Activated CD8-positive, alpha-beta T cell treated with anti-CD3 and anti-CD28 coated beads, Interleukin-2, amount 10 ng/mL, durations not matched to agents 7 days and 5 days (primary cell): ENCODE measurements around the gene GPX7. TPM values are rescaled to one million over a fixed set of nuclear protein-coding genes. Genes with fewer than 3 reads are reported as not detected.

Experiments
- ATAC-seq: fragments of 150-1000 bp; cut with Tn5 transposase; one replicate; pipeline ENCODE4 v1.10.0; 2021; ENCODE audit warnings: moderate library complexity
- CTCF ChIA-PET: fragments of 350-600 bp; sonication (Branson Sonifier 250); formaldehyde crosslinking; loops from one replicate; lab custom pipeline; 2021; ENCODE audit warnings: antibody characterized with exemption; lab: Charles Lee
- POLR2A ChIA-PET: fragments of 350-600 bp; sonication (Branson Sonifier 250); formaldehyde crosslinking; loops from one replicate; lab custom pipeline; 2021; ENCODE audit warnings: antibody characterized with exemption; lab: Charles Lee
- DNase-seq: peaks from one replicate; pipeline ENCODE4 v3.0.0-alpha.2; 2020
- H3K27ac Mint-ChIP-seq: one replicate; pipeline ENCODE4 v1.8.0; 2021; ENCODE audit warnings: mild to moderate bottlenecking, mixed read lengths
- H3K27me3 Mint-ChIP-seq: one replicate; pipeline ENCODE4 v1.8.0; 2021; ENCODE audit warnings: low read depth, mixed read lengths
- H3K36me3 Mint-ChIP-seq: one replicate; pipeline ENCODE4 v1.8.0; 2021; ENCODE audit warnings: low read depth, mixed read lengths
- H3K4me1 Mint-ChIP-seq: one replicate; pipeline ENCODE4 v1.8.0; 2021; ENCODE audit warnings: low read depth, mixed read lengths
- H3K4me3 Mint-ChIP-seq: one replicate; pipeline ENCODE4 v1.8.0; 2021; ENCODE audit warnings: mild to moderate bottlenecking, mixed read lengths
- H3K9me3 Mint-ChIP-seq: one replicate; pipeline ENCODE4 v1.8.0; 2022; ENCODE audit warnings: mixed read lengths; ENCODE audit not compliant: insufficient read depth
- total RNA-seq, 2 experiments: library from RNA; stranded (reverse); gene quantifications; one replicate each; pipeline ENCODE4 v1.2.3, GENCODE V29; 2021

GPX7 gene
- total RNA-seq, 2 experiments from 2014 or later = 10.0 to 10.4 TPM

DNA sequence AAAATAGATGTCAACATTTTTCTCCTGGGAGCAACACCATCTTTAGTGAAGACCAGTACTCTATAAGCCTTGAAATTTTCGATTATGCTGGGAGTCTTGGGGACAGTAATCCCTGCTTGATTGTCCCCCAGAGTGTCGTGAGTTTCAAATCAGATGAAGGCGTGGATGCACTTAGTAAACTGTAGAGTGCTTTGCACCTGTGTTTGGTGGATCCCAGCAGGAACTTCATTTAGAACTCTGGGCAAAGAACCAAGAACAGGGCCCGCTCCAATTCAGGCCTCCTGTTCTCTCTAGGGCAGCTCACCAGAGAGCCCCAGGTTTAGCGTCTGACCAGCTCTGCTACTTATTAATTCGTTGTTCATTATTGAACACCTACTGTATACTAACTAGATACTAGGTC is 1.5 kb downstream of the GPX7 start:
- peaks cover 16% of the 10 kb centered on the region for H3K36me3 Mint-ChIP-seq
- H3K9me3 Mint-ChIP-seq = no peaks in the 10 kb centered on the region
- peak overlapping the region; percentile 75 for H3K4me3 Mint-ChIP-seq
- ATAC-seq = no peak
- POLR2A ChIA-PET = interaction anchor here (0.7 to 2.5 kb wide), 4 partner anchors 30 to 179 kb away, joined by 3 to 10 read pairs (median 3); partner anchors contain the start of genes SHISAL2A and TUT4
- DNase-seq = no peak
- H3K4me1 Mint-ChIP-seq = peaks cover 31% of the 10 kb centered on the region
- no peaks in the 10 kb centered on the region for H3K27me3 Mint-ChIP-seq
- CTCF ChIA-PET = interaction anchor here (1.7 to 3.2 kb wide), 2 partner anchors 29 to 33 kb away, joined by 4 to 10 read pairs; partner anchors contain the start of gene SHISAL2A
- peak overlapping the region; percentile 82 for H3K27ac Mint-ChIP-seq

DNA sequence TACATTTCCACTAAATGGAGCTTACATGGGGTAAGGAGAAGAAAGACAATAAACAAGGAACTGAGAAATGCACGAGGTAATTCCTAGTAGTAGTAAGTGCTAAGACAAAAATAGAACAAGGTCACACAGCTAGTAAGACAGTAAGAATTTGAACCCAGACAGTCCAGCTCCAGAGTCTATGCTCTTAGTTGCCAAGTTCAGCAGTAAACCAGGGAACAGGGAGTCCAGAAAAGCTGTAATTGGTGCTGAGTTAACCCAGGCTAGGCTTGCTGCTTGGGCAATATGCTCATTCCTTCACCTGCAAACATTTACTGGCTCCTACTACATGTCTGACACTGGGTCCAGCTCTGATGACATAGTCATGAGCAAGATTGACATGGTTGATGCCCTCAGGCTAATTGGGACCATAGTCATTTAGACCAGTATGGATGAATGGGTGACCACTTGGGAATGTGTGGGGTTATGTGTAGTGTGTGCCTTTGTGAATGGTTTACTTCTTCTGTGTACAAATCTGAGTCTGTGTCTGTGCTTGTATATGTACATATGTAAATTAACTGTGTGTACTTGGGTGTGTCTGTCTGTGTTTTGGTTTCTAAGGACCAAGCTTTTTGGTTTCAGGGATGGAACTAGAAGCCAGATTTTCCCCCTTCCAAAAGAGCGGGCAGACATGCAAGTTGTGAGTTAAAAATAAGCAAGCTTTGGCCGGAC is 2.0 kb downstream of the GPX7 start:
- peak overlapping the region; percentile 2 for H3K27ac Mint-ChIP-seq
- peak overlapping the region; percentile 75 for H3K4me3 Mint-ChIP-seq
- ATAC-seq (no peak), DNase-seq (no peak)
- H3K27me3 Mint-ChIP-seq = no peaks in the 10 kb centered on the region
- CTCF ChIA-PET = interaction anchor here (1.1 to 3.2 kb wide), 4 partner anchors 10 to 33 kb away, joined by 3 to 10 read pairs (median 4); partner anchors contain the start of gene SHISAL2A
- no peaks in the 10 kb centered on the region for H3K9me3 Mint-ChIP-seq
- peaks cover 16% of the 10 kb centered on the region for H3K36me3 Mint-ChIP-seq
- peaks cover 31% of the 10 kb centered on the region for H3K4me1 Mint-ChIP-seq
- POLR2A ChIA-PET = interaction anchor here (0.8 to 2.5 kb wide), 4 partner anchors 17 to 180 kb away, joined by 3 to 10 read pairs (median 3); partner anchors contain the start of gene SHISAL2A

DNA sequence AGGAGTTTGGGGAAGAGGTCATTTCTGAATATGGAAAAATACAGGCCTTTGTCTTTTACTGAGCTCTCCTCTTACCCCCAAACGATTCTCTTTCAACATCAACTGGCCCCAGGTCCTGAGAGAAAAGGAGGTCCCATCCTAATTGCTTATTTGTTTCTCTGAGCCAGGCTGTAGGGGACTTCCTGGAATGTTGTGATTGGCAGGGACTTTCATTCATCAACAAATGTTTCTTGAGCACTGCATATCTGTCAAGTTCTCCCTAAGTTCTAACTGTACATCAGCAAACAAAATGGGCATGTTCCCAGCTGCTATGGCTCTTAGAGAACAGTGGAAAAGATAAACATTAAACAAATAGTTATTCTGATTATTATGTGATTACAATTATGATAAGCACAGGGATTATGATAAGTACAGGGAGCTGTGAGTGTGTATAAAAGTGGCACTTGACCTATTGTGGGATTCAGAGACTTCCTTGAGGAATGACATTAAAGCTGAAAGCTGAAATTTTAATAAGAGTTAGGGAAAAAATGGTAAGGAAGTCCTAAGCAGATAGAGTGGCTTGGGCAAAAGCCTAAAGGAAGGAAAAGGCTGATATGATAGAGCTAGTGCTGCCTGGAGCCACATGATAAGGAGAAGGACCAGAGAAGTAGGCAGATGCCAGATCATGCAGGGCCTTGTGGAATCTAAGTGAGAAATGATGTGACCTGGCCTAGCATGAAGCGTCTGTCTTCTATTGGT is 11.6 kb downstream of the GPX7 start:
- ChIA-PET POLR2A (no interaction called here), CTCF (interaction anchor here (1.0 kb wide), 1 partner anchor 9 kb away, joined by 4 read pairs; no protein-coding TSS in a partner anchor)
- no peak for DNase-seq
- ATAC-seq = no peak
- Mint-ChIP-seq H3K9me3 (no peaks in the 10 kb centered on the region), H3K27me3 (no peaks in the 10 kb centered on the region), H3K4me1 (peaks cover 16% of the 10 kb centered on the region), H3K36me3 (peaks cover 9% of the 10 kb centered on the region), H3K4me3 (no peak overlapping the region), H3K27ac (no peak overlapping the region)

DNA sequence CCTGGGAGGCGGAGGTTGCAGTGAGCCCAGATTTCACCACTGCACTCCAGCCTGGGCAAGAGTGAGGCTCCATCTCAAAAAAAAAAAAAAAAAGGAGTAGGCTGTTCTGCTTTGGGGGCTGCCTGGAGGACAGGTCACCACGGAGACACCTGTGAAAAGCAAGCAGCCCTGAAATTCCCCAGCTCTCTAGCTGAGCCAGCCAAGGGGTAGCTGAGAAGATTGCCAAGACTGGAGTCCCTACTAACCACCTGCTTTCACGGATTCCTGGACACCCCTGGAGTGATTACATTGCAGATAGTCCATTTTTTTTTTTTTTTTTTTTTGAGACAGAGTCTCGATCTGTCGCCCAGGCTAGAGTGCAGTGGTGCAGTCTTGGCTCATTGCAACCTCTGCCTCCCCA is 12.5 kb downstream of the GPX7 start:
- no peak overlapping the region for H3K27ac Mint-ChIP-seq
- CTCF ChIA-PET = interaction anchor here (1.0 kb wide), 1 partner anchor 10 kb away, joined by 4 read pairs; no protein-coding TSS in a partner anchor
- peaks cover 16% of the 10 kb centered on the region for H3K4me1 Mint-ChIP-seq
- ATAC-seq = no peak
- H3K36me3 Mint-ChIP-seq = peaks cover 9% of the 10 kb centered on the region
- no peaks in the 10 kb centered on the region for H3K27me3 Mint-ChIP-seq
- no peaks in the 10 kb centered on the region for H3K9me3 Mint-ChIP-seq
- H3K4me3 Mint-ChIP-seq = no peak overlapping the region
- POLR2A ChIA-PET = interaction anchor here (0.8 kb wide), 1 partner anchor 22 kb away, joined by 3 read pairs; no protein-coding TSS in a partner anchor
- DNase-seq = no peak

DNA sequence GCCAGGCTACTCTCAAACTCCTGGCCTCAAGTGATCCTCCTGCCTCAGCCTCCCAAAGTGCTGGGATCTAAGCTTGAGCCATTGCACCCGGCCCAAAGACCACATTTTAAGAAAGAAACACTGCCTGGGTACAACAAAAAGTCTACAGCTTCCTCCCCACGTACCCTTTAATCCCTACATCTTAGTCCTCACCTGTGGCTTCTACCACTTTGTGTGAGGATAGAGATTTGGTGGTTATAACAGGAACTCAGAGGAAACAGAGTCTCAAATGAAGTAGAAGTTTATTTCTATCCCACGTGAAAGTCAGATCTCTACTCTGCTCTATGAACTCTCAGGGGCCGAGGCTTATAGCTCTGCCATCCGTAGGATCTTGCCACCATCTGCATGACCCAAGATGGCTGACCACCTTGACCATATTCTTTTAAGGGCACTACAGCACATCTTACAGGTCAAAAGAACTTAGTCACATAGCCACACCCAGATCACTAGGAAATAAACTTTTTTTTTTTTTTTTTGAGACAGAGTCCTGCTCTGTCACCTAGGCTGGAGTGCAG is 13.4 kb downstream of the GPX7 start:
- Mint-ChIP-seq H3K9me3 (no peaks in the 10 kb centered on the region), H3K4me3 (no peak overlapping the region), H3K27ac (peak overlapping the region; percentile 78), H3K27me3 (no peaks in the 10 kb centered on the region), H3K4me1 (peaks cover 16% of the 10 kb centered on the region), H3K36me3 (peaks cover 12% of the 10 kb centered on the region)
- DNase-seq (no peak), ATAC-seq (peak; percentile 67)
- CTCF ChIA-PET = no interaction called here
- POLR2A ChIA-PET = no interaction called here

DNA sequence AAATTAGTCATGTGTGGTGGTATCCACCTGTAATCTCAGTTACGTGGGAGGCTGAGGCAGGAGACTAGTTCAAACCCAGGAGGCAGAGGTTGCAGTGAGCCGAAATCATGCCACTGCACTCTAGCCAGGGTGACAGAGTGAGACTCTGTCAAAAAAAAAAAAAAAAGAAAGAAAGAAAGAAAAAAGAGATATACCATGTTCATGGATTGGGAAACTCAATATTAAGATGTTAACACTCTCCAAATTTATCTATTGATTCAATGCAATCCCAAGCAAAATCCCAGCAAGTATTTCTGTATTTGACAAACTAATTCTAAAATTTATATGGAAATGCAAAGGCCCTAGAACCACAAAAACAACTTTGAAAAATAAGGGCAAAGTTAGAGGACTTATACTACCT is 19.8 kb downstream of the GPX7 start:
- CTCF ChIA-PET = no interaction called here
- ATAC-seq = no peak
- no peak for DNase-seq
- Mint-ChIP-seq H3K9me3 (no peaks in the 10 kb centered on the region), H3K4me3 (no peak overlapping the region), H3K27me3 (no peaks in the 10 kb centered on the region), H3K27ac (no peak overlapping the region), H3K36me3 (peaks cover 20% of the 10 kb centered on the region), H3K4me1 (peaks cover 5% of the 10 kb centered on the region)
- POLR2A ChIA-PET = no interaction called here

DNA sequence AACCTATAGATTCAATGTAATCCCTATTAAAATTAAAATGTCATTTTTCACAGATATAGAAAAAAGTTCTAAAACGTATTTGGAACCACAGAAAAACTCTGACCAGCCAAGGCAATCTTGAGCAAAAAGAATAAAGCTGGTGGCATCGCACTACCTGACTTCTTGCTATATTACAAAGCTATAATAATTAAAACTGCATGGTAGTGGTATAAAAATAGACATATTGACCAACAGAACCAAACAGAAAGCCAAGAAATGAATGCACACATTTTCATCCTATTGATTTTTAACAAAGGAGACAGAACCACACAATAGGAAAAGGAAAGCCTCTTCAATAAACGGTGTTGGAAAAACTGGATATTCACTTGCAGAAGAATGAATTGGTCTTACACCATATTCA is 21.6 kb downstream of the GPX7 start:
- no peak overlapping the region for H3K4me3 Mint-ChIP-seq
- peaks cover 2% of the 10 kb centered on the region for H3K4me1 Mint-ChIP-seq
- CTCF ChIA-PET = no interaction called here
- no peak for ATAC-seq
- peaks cover 15% of the 10 kb centered on the region for H3K36me3 Mint-ChIP-seq
- POLR2A ChIA-PET = no interaction called here
- H3K9me3 Mint-ChIP-seq = no peaks in the 10 kb centered on the region
- no peak overlapping the region for H3K27ac Mint-ChIP-seq
- H3K27me3 Mint-ChIP-seq = no peaks in the 10 kb centered on the region
- DNase-seq = no peak

DNA sequence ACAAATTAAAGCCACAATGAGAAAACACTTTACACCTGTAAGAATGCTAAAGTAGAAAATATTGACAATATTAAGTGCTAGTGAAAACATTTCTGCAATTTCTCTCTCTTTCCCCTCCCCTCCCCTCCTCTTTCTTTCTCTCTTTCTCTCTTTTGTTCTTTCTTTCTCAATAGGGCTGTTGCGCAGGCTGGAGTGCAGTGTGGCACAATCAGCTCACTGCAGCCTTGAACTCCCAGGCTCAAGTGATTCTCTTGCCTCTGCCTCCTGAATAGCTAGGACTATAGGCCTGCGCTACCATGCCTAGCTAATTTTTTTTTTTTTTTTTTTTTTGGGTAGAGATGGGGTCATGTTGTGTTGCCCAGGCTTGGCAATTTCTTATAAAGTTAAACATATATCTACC is 24.9 kb downstream of the GPX7 start:
- Mint-ChIP-seq H3K27ac (no peak overlapping the region), H3K27me3 (no peaks in the 10 kb centered on the region), H3K4me3 (no peak overlapping the region), H3K4me1 (peaks cover 21% of the 10 kb centered on the region), H3K36me3 (peaks cover 13% of the 10 kb centered on the region), H3K9me3 (no peaks in the 10 kb centered on the region)
- ChIA-PET CTCF (no interaction called here), POLR2A (no interaction called here)
- DNase-seq (no peak), ATAC-seq (no peak)

DNA sequence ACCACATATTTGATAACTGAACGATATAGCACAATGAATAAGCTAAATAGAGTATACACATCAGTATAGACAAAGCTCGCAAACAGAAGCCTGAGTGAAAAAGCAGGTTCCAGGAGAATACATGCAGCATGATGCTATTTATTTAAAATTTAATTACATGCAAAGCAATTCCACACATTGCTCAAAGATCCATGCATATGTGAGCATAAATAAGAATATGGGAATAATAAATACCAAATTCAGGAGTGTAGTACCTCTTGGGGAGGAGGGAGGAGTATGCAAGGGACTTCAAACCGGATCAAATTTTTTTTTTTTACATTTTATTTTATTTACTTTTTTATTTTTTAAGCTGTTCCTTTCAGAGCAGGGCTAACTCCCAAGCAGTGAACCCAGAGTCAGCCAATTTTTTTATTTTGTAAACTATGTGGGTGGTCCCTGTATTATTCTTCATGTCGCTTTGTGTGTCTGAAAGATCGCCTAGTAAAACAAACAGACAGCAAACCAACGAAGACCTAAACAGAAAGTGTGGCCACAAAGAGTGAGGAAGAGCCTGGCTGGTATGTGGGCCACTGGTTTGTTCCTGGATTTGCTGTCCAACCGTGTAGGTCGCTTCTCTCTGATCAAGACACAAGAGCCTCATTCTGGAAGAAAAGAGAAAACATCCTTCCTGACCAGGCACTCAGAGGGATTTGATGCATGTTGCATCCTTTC is 26.6 kb downstream of the GPX7 start:
- no peak overlapping the region for H3K27ac Mint-ChIP-seq
- CTCF ChIA-PET = no interaction called here
- H3K9me3 Mint-ChIP-seq = no peaks in the 10 kb centered on the region
- ATAC-seq = no peak
- H3K36me3 Mint-ChIP-seq = peaks cover 12% of the 10 kb centered on the region
- POLR2A ChIA-PET = no interaction called here
- peaks cover 33% of the 10 kb centered on the region for H3K4me1 Mint-ChIP-seq
- no peak for DNase-seq
- H3K4me3 Mint-ChIP-seq = no peak overlapping the region
- H3K27me3 Mint-ChIP-seq = no peaks in the 10 kb centered on the region

DNA sequence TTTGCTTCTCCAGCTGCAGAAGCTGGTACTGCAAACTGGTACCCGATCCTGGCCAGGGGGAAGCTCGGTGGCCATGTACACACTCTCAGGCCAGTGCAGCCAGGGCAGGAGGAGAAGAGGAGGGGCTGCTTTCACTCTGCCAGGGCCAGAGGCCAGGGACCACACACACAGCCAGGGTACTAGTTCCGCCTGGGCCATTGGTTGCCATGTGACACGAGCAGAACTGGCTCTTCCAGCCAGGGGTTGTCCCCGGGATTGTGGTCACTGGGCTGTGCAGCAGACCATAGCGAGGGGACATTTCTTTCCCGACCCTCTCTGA is 27.1 kb downstream of the GPX7 start:
- DNase-seq (no peak), ATAC-seq (no peak)
- no peaks in the 10 kb centered on the region for H3K9me3 Mint-ChIP-seq
- CTCF ChIA-PET = no interaction called here
- no peak overlapping the region for H3K27ac Mint-ChIP-seq
- POLR2A ChIA-PET = interaction anchor here (0.6 kb wide), 1 partner anchor 204 kb away, joined by 3 read pairs; no protein-coding TSS in a partner anchor
- peaks cover 38% of the 10 kb centered on the region for H3K4me1 Mint-ChIP-seq
- H3K4me3 Mint-ChIP-seq = no peak overlapping the region
- peaks cover 11% of the 10 kb centered on the region for H3K36me3 Mint-ChIP-seq
- no peaks in the 10 kb centered on the region for H3K27me3 Mint-ChIP-seq

DNA sequence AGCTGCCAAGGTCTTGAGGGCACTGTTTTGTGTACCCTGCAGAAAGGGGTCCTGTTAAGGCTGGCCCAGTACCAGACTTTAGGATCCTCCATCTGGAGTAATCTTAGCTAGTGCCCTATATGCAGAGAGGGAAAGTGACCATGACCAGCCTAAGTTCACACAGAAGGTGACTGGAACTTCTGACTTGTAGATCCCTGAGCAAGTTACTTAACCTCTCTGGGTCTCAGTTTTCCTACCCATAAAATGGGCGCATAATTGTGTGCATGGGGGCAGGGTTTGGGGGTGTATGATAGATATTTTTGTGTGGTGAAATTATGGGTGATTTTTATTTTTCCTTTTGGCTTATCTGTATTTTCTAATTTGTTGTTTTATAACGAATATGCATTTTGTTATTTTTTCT is 27.5 kb downstream of the GPX7 start:
- Mint-ChIP-seq H3K4me1 (peaks cover 42% of the 10 kb centered on the region), H3K27ac (no peak overlapping the region), H3K9me3 (no peaks in the 10 kb centered on the region), H3K4me3 (no peak overlapping the region), H3K36me3 (peaks cover 13% of the 10 kb centered on the region), H3K27me3 (no peaks in the 10 kb centered on the region)
- DNase-seq (no peak), ATAC-seq (no peak)
- POLR2A ChIA-PET = interaction anchor here (0.6 kb wide), 1 partner anchor 205 kb away, joined by 3 read pairs; no protein-coding TSS in a partner anchor
- CTCF ChIA-PET = no interaction called here
